HCT116 (cell line): ENCODE measurements around the gene OR52B2. TPM values are rescaled to one million over a fixed set of nuclear protein-coding genes. Genes with fewer than 3 reads are reported as not detected.

Source experiments
- ATAC-seq: fragments of 200-7000 bp; cut with Tn5 transposase; 2 replicates; pipeline ENCODE4 v1.9.1; 2020; ENCODE audit warnings: mild to moderate bottlenecking, moderate library complexity
- BruUV-seq: library from RNA; stranded (reverse); fragments of 400-500 nt; replicated peaks from 2 replicates; lab custom pipeline; 2021; lab: Mats Ljungman, UMichigan
- CTCF ChIA-PET: fragments of 300-600 bp; sonication (Branson Sonifier 250); formaldehyde crosslinking; loops from one replicate; lab custom pipeline; 2021; ENCODE audit warnings: antibody characterized with exemption; lab: Charles Lee
- POLR2A ChIA-PET: fragments of 300-600, 350-600 bp; sonication (Branson Sonifier 250); formaldehyde crosslinking; loops from one replicate; lab custom pipeline; 2021; ENCODE audit warnings: antibody characterized with exemption; lab: Charles Lee
- RAD21 ChIA-PET, 2 experiments: fragments of 300-600 bp; sonication (Branson Sonifier 250); formaldehyde crosslinking; loops; one replicate each; lab custom pipeline; 2023; ENCODE audit warnings: low total read pairs in 2 of 2; ENCODE audit not compliant: uncharacterized antibody in 2 of 2, unreplicated experiment in 2 of 2, low non-redundant PET in 1 of 2; lab: Charles Lee
- DNase-seq: peaks from one replicate; pipeline ENCODE4 v3.0.0-alpha.2; 2010; ENCODE audit warnings: low read depth, low spot score
- H2AFZ ChIP-seq: fragments of 200-600 bp; shearing (Covaris generic), sonication (generic); 2 replicates; pipeline ENCODE4 v1.6.1; 2017; ENCODE audit warnings: low read depth, mixed run types, mixed read lengths, antibody characterized with exemption, low read length; ENCODE audit not compliant: poor library complexity, severe bottlenecking
- H3K27ac ChIP-seq: 2 replicates; pipeline ENCODE4 v1.5.1; 2012; ENCODE audit warnings: low read depth, low read length
- H3K27me3 ChIP-seq: fragments of 200-600 bp; sonication (generic); 2 replicates; pipeline ENCODE4 v1.6.1; 2016; ENCODE audit warnings: mixed run types, low read length, mixed read lengths; ENCODE audit not compliant: insufficient read depth
- H3K36me3 ChIP-seq, 2 experiments: fragments of 200-500 bp in 1 of 2; fragments of 200-600 bp in 1 of 2; sonication (Bioruptor generic) in 1 of 2; sonication (generic) in 1 of 2; 2 replicates each; pipeline versions ENCODE4 v1.5.1 to v1.6.1; 2014 to 2016; ENCODE audit warnings: low read length in 2 of 2, inconsistent platforms in 1 of 2, mixed read lengths in 1 of 2, mixed run types in 1 of 2; ENCODE audit not compliant: insufficient read depth in 2 of 2, control insufficient read depth in 1 of 2
- H3K4me1 ChIP-seq, 2 experiments: fragments of 200-600 bp in 1 of 2; sonication (generic) in 1 of 2; 2 replicates each; pipeline versions ENCODE4 v1.5.1 to v1.6.1; 2012 to 2017; ENCODE audit warnings: low read length in 2 of 2, inconsistent platforms in 1 of 2, mild to moderate bottlenecking in 1 of 2, mixed read lengths in 1 of 2, mixed run types in 1 of 2, moderate library complexity in 1 of 2; ENCODE audit not compliant: insufficient read depth in 2 of 2, control insufficient read depth in 1 of 2
- H3K4me2 ChIP-seq: fragments of 200-600 bp; sonication (generic); 2 replicates; pipeline ENCODE4 v1.6.1; 2017; ENCODE audit warnings: mixed run types, low read length, mixed read lengths
- H3K4me3 ChIP-seq, 2 experiments: fragments of 200-600 bp in 1 of 2; sonication (generic) in 1 of 2; replicated peaks in 1 of 2; 2 replicates each; pipeline ENCODE4 v1.5.1; 2011 to 2016; ENCODE audit warnings: low read length in 2 of 2, control low read depth in 1 of 2, low read depth in 1 of 2, mild to moderate bottlenecking in 1 of 2, mixed read lengths in 1 of 2, mixed run types in 1 of 2
- H3K79me2 ChIP-seq: fragments of 200-600 bp; sonication (generic); 2 replicates; pipeline ENCODE4 v1.6.1; 2017; ENCODE audit warnings: mild to moderate bottlenecking, mixed run types, low read length, moderate library complexity, mixed read lengths; ENCODE audit not compliant: insufficient read depth
- H3K9ac ChIP-seq: fragments of 200-600 bp; sonication (generic); 2 replicates; pipeline ENCODE4 v1.6.1; 2016; ENCODE audit warnings: low read length, mixed read lengths
- H3K9me2 ChIP-seq: fragments of 200-600 bp; sonication (generic), shearing (Covaris generic); 2 replicates; pipeline ENCODE4 v1.6.1; 2017; ENCODE audit warnings: mixed run types, mild to moderate bottlenecking, moderate library complexity; ENCODE audit not compliant: insufficient read depth
- H3K9me3 ChIP-seq, 2 experiments: fragments of 200-500 bp in 1 of 2; fragments of 200-600 bp in 1 of 2; sonication (Bioruptor generic) in 1 of 2; sonication (generic) in 1 of 2; 2 replicates each; pipeline ENCODE4 v1.6.1; 2014 to 2017; ENCODE audit warnings: low read length in 2 of 2, mixed read lengths in 2 of 2, inconsistent platforms in 1 of 2, low read depth in 1 of 2, mild to moderate bottlenecking in 1 of 2, mixed run types in 1 of 2, moderate library complexity in 1 of 2; ENCODE audit not compliant: control insufficient read depth in 1 of 2, insufficient read depth in 1 of 2
- H4K20me1 ChIP-seq: fragments of 200-600 bp; sonication (generic), shearing (Covaris generic); 2 replicates; pipeline ENCODE4 v1.6.1; 2017; ENCODE audit warnings: mixed run types, mild to moderate bottlenecking, moderate library complexity; ENCODE audit not compliant: insufficient read depth
- CEBPB ChIP-seq: IDR thresholded peaks from 2 replicates; pipeline ENCODE4 v1.6.1; 2012; ENCODE audit warnings: low read depth
- EGR1 ChIP-seq: IDR thresholded peaks from 2 replicates; pipeline ENCODE4 v1.6.1; 2012; ENCODE audit warnings: low read depth
- ELF1 ChIP-seq: IDR thresholded peaks from 2 replicates; pipeline ENCODE4 v1.6.1; 2012; ENCODE audit warnings: low read depth, borderline replicate concordance
- EZH2 ChIP-seq: fragments of 200-600 bp; sonication (generic); IDR thresholded peaks from 2 replicates; pipeline ENCODE4 v1.6.1; 2017; ENCODE audit warnings: antibody characterized with exemption, mixed run types
- FOSL1 ChIP-seq: IDR thresholded peaks from 2 replicates; pipeline ENCODE4 v1.6.1; 2012; ENCODE audit warnings: low read depth
- JUND ChIP-seq: IDR thresholded peaks from 2 replicates; pipeline ENCODE4 v1.6.1; 2012
- POLR2A ChIP-seq: IDR thresholded peaks from 2 replicates; pipeline ENCODE4 v1.7.0; 2011; ENCODE audit warnings: borderline replicate concordance; ENCODE audit not compliant: insufficient read depth, insufficient read length; ENCODE audit errors: extremely low read depth
- POLR2AphosphoS5 ChIP-seq: IDR thresholded peaks from 2 replicates; pipeline ENCODE4 v1.6.1; 2011; ENCODE audit warnings: mild to moderate bottlenecking, low read depth, low read length, moderate library complexity
- REST ChIP-seq: IDR thresholded peaks from 2 replicates; pipeline ENCODE4 v1.6.1; 2012; ENCODE audit warnings: low read depth
- SIN3A ChIP-seq: IDR thresholded peaks from 2 replicates; pipeline ENCODE4 v1.6.1; 2012; ENCODE audit warnings: low read depth
- SRF ChIP-seq: IDR thresholded peaks from 2 replicates; pipeline ENCODE4 v1.6.1; 2012; ENCODE audit warnings: low read depth
- TCF7L2 ChIP-seq: IDR thresholded peaks from 2 replicates; pipeline ENCODE4 v1.7.0; 2011; ENCODE audit warnings: borderline replicate concordance, inconsistent platforms; ENCODE audit not compliant: insufficient read depth, insufficient read length; ENCODE audit errors: extremely low read depth
- YY1 ChIP-seq: IDR thresholded peaks from 2 replicates; pipeline ENCODE4 v1.6.1; 2011; ENCODE audit warnings: low read length, low read depth, moderate library complexity, mild to moderate bottlenecking; ENCODE audit not compliant: insufficient replicate concordance; ENCODE audit errors: extremely low read depth
- ZFX ChIP-seq: fragments of 450-650 bp; IDR thresholded peaks from 2 replicates; pipeline ENCODE4 v1.6.1; 2017
- intact Hi-C: fragments of 100-400 bp; cut with micrococcal nuclease; formaldehyde crosslinking; loops from 2 replicates; pipeline ENCODE4 v1.10.0; 2022
- total RNA-seq: library from RNA; stranded (reverse); gene quantifications from one replicate; pipeline ENCODE4 v1.2.1, GENCODE V29; 2021; ENCODE audit not compliant: unreplicated experiment
- TF ChIP-seq, protein P1 (sequence below): IDR thresholded peaks from 2 replicates; pipeline ENCODE4 v1.6.1; 2012
- TF ChIP-seq, protein P2 (sequence below), 3 experiments: fragments of 200-600 bp in 1 of 3; sonication (generic) in 1 of 3; IDR thresholded peaks in 2 of 3; conservative IDR thresholded peaks in 1 of 3; 2 replicates each; pipeline ENCODE4 v1.5.1; 2012 to 2017; ENCODE audit warnings: low read depth in 2 of 3, low read length in 2 of 3, antibody characterized with exemption in 1 of 3, borderline replicate concordance in 1 of 3, control low read depth in 1 of 3, mild to moderate bottlenecking in 1 of 3, mixed read lengths in 1 of 3, mixed run types in 1 of 3, moderate library complexity in 1 of 3; ENCODE audit not compliant: insufficient read depth in 1 of 3

OR52B2 gene
- total RNA-seq, 1 experiment from 2014 or later, result not detected

GRCh38 chr11:6204706-6205105, 34.6 kb upstream of the OR52B2 start:
- Histone ChIP-seq H3K4me2 (no peak overlapping the region), H3K27me3 (no peaks in the 10 kb centered on the region), H2AFZ (no peak overlapping the region), H3K27ac (no peak overlapping the region), H3K36me3 (no peaks in the 10 kb centered on the region; a peak in 2 of 4 replicates), H3K79me2 (no peaks in the 10 kb centered on the region), H3K9me2 (no peaks in the 10 kb centered on the region), H3K9ac (no peak overlapping the region), H3K4me1 (no peaks in the 10 kb centered on the region), H4K20me1 (no peaks in the 10 kb centered on the region), H3K9me3 (no peaks in the 10 kb centered on the region), H3K4me3 (no peak overlapping the region)
- ChIA-PET CTCF (no interaction called here), POLR2A (no interaction called here), RAD21 (no interaction called here)
- no peak for ATAC-seq
- no peak for DNase-seq
- no peak for TF ChIP-seq POLR2A
- no peak for TF ChIP-seq FOSL1
- TF ChIP-seq, protein P1, sequence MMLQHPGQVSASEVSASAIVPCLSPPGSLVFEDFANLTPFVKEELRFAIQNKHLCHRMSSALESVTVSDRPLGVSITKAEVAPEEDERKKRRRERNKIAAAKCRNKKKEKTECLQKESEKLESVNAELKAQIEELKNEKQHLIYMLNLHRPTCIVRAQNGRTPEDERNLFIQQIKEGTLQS, result no peak
- TF ChIP-seq EGR1, result no peak
- no peak for TF ChIP-seq SIN3A
- TF ChIP-seq POLR2AphosphoS5, result no peak
- TF ChIP-seq TCF7L2, result no peak
- TF ChIP-seq JUND, result no peak
- intact Hi-C loops, result no loop called here
- BruUV-seq, result no TSS peak

DNA sequence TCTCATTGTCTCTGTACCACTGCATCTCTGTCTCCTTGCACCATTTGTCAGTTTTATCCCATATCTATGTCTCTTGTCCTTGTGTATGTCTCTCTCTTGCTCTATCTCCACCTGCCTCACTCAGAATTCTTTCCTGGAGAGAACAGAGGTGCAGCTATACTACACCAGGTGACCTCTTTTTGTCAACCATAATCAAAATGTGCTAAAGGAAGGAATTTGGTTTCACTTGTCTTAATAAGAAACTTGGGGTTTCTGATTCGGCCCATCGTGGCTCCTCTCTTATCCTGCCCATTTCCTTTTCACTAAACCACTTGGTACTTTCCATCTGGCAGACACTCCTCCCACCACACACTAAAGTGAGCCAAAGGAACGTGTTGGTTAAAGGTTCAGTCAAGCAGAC, 33.2 kb upstream of the OR52B2 start:
- no peaks in the 10 kb centered on the region for H4K20me1 ChIP-seq
- H3K9me3 ChIP-seq, result no peaks in the 10 kb centered on the region
- no peak overlapping the region for H3K4me2 ChIP-seq
- H3K9ac ChIP-seq, result no peak overlapping the region
- peaks cover 5% of the 10 kb centered on the region; the same call in 1 of the 2 replicates for H3K27me3 ChIP-seq
- H3K4me1 ChIP-seq, result no peaks in the 10 kb centered on the region
- H3K9me2 ChIP-seq, result no peaks in the 10 kb centered on the region
- ChIA-PET POLR2A (no interaction called here), CTCF (no interaction called here), RAD21 (no interaction called here)
- H3K36me3 ChIP-seq, result no peaks in the 10 kb centered on the region; a peak in 1 of 4 replicates
- no peak for ATAC-seq
- no peak overlapping the region for H3K4me3 ChIP-seq
- no peak for DNase-seq
- H2AFZ ChIP-seq, result no peak overlapping the region
- no TSS peak for BruUV-seq
- H3K27ac ChIP-seq, result no peak overlapping the region
- H3K79me2 ChIP-seq, result no peaks in the 10 kb centered on the region
- intact Hi-C loops, result no loop called here
- TF ChIP-seq ELF1 (no peak), POLR2AphosphoS5 (no peak), SRF (no peak), ZFX (no peak), EZH2 (no peak), POLR2A (no peak), REST (no peak), CEBPB (no peak), YY1 (no peak)
- TF ChIP-seq, protein P2, sequence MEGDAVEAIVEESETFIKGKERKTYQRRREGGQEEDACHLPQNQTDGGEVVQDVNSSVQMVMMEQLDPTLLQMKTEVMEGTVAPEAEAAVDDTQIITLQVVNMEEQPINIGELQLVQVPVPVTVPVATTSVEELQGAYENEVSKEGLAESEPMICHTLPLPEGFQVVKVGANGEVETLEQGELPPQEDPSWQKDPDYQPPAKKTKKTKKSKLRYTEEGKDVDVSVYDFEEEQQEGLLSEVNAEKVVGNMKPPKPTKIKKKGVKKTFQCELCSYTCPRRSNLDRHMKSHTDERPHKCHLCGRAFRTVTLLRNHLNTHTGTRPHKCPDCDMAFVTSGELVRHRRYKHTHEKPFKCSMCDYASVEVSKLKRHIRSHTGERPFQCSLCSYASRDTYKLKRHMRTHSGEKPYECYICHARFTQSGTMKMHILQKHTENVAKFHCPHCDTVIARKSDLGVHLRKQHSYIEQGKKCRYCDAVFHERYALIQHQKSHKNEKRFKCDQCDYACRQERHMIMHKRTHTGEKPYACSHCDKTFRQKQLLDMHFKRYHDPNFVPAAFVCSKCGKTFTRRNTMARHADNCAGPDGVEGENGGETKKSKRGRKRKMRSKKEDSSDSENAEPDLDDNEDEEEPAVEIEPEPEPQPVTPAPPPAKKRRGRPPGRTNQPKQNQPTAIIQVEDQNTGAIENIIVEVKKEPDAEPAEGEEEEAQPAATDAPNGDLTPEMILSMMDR (IDR thresholded peaks at IDR 0.05 in 2 of 3, conservative IDR thresholded peaks at IDR 0.05 in 1 of 3; ENCODE audit: borderline replicate concordance in 1 of 3, insufficient read depth in 1 of 3, low read depth in 2 of 3, low read length in 2 of 3), result no peak
- TF ChIP-seq, protein P1, result no peak
